Thymus (tissue), 11 donors: ENCODE results near the gene ASB6. TPM values are rescaled to one million over a fixed set of nuclear protein-coding genes. Genes with fewer than 3 reads are reported as not detected.

ENCODE experiments used
- DNase-seq, 9 donors: peaks; one replicate each; pipeline ENCODE4 v3.0.0-alpha.2; 2013; ENCODE audit warnings: low spot score in 9 of 9, low read depth in 6 of 9, missing footprints in 1 of 9
- H3K27ac ChIP-seq, 2 donors: one replicate each; pipeline ENCODE4 v1.5.1; 2013; ENCODE audit warnings: control low read depth in 1 of 2, low read depth in 1 of 2, low read length in 1 of 2, mild to moderate bottlenecking in 1 of 2, moderate library complexity in 1 of 2
- H3K27me3 ChIP-seq, 2 donors: one replicate each; pipeline ENCODE4 v1.5.1; 2013; ENCODE audit warnings: low read length in 1 of 2; ENCODE audit not compliant: control insufficient read depth in 2 of 2, insufficient read depth in 1 of 2
- H3K36me3 ChIP-seq, 2 donors: one replicate each; pipeline ENCODE4 v1.5.1; 2013; ENCODE audit warnings: low read length in 1 of 2, mild to moderate bottlenecking in 1 of 2, moderate library complexity in 1 of 2; ENCODE audit not compliant: control insufficient read depth in 2 of 2, insufficient read depth in 2 of 2
- H3K4me1 ChIP-seq, 2 donors: one replicate each; pipeline ENCODE4 v1.5.1; 2013; ENCODE audit warnings: low read length in 2 of 2; ENCODE audit not compliant: control insufficient read depth in 2 of 2, insufficient read depth in 2 of 2
- H3K4me3 ChIP-seq, 2 donors: one replicate each; pipeline ENCODE4 v1.5.1; 2013; ENCODE audit warnings: low read length in 2 of 2, control low read depth in 1 of 2, mild to moderate bottlenecking in 1 of 2
- H3K9me3 ChIP-seq, 2 donors: one replicate each; pipeline ENCODE4 v1.5.1; 2013; ENCODE audit warnings: low read length in 1 of 2, mild to moderate bottlenecking in 1 of 2; ENCODE audit not compliant: control insufficient read depth in 2 of 2, insufficient read depth in 1 of 2
- WGBS: extraction: QIAGEN DNeasy Blood & Tissue Kit; methylation state at CpG from one replicate; pipeline ENCODE4 v1.1.7; 2013; 5-methylcytosine and 5-hydroxymethylcytosine counted together
- polyA plus RNA-seq: library from polyadenylated mRNA; stranded (reverse); fragments of 200-250 nt; gene quantifications from one replicate; pipeline ENCODE4 v1.2.3, GENCODE V29; 2013
- total RNA-seq: library from RNA; stranded (reverse); fragments of 120-200 nt; gene quantifications from one replicate; pipeline ENCODE4 v1.2.4, GENCODE V29; 2013
- donor health status: healthy.

ASB6 gene
- total and polyA plus RNA-seq, 2 donors, result 8.8 to 20.5 TPM

DNA sequence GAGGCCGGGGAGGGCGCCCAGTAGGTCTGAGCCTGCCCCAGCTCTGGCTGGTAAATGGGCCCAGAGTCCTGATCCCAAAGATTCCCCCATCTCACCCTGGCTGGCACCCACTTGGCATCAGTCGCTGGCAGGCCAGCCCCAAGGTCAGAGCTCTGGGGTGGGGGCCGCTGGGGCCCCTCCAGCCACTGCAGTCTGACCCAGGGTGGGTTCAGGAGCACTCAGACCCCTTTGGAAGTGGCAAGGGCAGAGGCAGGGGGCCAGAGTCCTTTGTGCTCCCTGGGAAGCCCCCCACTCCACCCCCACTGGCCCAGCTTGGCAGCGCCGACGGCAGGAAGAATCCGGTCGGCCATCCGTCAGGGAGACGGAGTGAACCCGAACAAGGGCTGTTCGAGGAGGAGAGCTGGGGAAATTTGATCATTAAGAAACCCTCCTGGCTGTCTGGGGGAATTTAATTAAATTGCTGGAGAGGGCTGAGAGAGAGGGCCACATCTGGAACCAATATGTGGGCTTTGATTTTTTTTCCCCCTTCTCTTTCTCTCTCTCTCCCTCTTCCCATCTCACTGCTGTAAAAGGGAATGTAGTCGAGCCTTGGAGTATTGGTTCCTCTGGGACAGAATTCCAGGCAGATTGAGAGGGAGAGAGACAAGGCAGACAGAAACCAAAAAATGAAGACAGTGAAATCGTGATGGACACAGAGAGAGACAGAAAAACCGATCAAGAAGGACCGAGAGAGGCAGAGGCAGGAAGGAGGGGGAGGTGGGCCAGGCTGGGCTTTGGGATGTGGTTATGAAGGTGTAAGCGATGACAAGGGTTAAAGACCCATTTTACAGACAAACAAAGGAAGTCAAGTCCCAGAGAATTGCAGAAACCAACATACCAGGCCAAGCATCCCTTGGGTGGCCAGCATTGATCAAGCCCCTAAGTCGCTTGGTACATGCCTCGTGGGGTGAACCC, 8.1 kb upstream of the ASB6 start:
- no peak for DNase-seq
- Histone ChIP-seq H3K9me3 (peaks cover 0 to 4% of the 10 kb centered on the region in 2 donors), H3K4me1 (no peaks in the 10 kb centered on the region), H3K27ac (no peak overlapping the region), H3K27me3 (peaks cover 0 to 38% of the 10 kb centered on the region in 2 donors), H3K4me3 (no peak overlapping the region), H3K36me3 (no peaks in the 10 kb centered on the region)
- WGBS, result 91% methylated on average over 20 of the region's 20 CpGs

DNA sequence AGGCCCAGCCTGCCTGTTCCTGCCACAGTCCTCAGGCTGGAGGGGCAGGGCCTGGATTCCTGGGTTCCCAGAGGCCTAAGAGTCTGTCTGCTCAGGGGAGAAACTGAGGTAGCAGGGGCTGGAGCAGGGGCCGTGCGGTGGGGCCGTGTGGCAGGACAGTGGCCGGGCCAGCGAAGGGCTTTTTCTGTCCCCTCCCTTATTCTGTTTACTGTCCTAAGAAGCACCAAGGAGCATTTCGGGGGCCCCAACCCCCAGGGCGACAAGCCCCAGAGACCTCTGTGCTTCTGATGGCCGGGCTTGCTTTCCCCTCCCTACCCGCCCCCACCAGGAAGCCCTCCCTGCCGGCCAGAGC, 6.8 kb upstream of the ASB6 start:
- H3K4me1 ChIP-seq, result no peaks in the 10 kb centered on the region
- DNase-seq, result no peak
- WGBS, result 92% methylated on average over 10 of the region's 10 CpGs
- H3K27me3 ChIP-seq, result peaks cover 0 to 27% of the 10 kb centered on the region in 2 donors
- no peaks in the 10 kb centered on the region for H3K36me3 ChIP-seq
- H3K9me3 ChIP-seq, result peaks cover 0 to 4% of the 10 kb centered on the region in 2 donors
- no peak overlapping the region for H3K27ac ChIP-seq
- no peak overlapping the region for H3K4me3 ChIP-seq

DNA sequence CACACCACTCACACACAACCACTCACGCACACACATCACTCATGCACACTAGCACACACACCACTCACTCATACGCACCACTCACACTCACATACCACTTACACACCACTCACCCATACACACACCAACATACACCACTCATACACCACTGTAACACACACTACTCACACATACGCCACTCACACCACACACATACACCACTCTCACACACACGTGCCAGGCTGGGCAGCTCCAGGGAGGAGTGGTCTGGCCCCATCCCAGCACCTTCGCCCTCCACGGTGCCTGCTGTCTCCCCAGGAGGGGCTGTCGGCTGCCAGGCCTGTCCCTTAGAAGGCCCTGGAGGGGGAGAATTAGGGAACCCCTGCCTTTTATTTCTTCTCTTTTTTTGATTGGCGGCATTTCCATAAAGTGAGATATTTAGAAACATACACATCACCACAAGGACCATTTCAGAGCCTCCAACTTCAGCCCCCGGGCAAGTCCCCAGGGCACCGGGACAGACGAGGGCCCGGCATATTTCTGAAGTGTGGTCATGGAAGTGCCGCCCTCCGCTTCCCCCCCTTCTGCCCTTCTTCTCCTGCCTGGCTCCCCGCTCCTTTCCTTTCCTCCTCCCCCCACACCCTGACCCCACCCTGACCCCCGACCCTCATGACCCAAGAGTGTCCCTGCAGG, 6.3 kb upstream of the ASB6 start:
- Histone ChIP-seq H3K4me3 (no peak overlapping the region), H3K27ac (no peak overlapping the region), H3K4me1 (no peaks in the 10 kb centered on the region), H3K27me3 (peaks cover 0 to 22% of the 10 kb centered on the region in 2 donors), H3K36me3 (no peaks in the 10 kb centered on the region), H3K9me3 (peaks cover 0 to 4% of the 10 kb centered on the region in 2 donors)
- WGBS, result 91% methylated on average over 16 of the region's 16 CpGs
- no peak for DNase-seq

DNA sequence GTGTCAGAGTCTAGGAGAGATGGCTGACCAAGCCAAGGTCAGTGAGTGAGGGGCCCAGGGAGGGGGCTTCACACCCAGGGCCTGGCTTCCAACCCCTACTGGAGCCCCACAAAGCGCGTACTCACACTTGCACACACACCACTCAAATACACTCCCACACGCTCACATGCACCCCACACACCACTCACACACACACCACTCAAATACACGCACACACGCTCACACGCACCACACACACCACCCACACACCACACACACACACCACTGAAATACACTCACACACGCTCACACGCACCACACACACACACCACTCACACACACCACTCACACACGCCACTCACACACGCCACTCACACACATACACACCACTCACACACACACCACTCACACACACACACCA, 5.7 kb upstream of the ASB6 start:
- Histone ChIP-seq H3K4me3 (no peak overlapping the region), H3K4me1 (peaks cover 0 to under 1% of the 10 kb centered on the region in 2 donors), H3K9me3 (peaks cover 0 to 4% of the 10 kb centered on the region in 2 donors), H3K36me3 (no peaks in the 10 kb centered on the region), H3K27me3 (peaks cover 0 to 22% of the 10 kb centered on the region in 2 donors), H3K27ac (no peak overlapping the region)
- DNase-seq, result no peak
- 91% methylated on average over 10 of the region's 10 CpGs for WGBS

DNA sequence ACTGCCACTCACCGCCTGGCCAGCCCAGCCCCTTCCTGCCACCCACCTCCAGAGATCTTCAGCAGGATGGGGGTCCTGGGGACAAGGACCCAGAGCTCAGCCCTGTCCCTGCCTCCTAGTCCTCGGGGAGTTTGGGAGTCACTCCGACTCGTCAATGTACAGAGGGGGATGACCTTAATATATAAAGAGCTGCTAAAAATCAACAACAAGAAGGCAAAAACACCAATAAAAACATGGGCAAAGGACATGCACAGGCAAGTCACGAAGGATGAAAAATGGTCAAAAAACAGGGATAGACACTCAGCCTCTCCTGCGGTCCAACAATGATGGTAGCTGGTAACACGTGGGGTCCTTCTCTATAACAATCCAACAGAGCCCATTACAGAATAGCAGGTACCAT, 4.7 kb upstream of the ASB6 start:
- peaks cover 0 to 18% of the 10 kb centered on the region in 2 donors for H3K27me3 ChIP-seq
- peaks cover 2 to 4% of the 10 kb centered on the region in 2 donors for H3K4me1 ChIP-seq
- peaks cover 0 to 4% of the 10 kb centered on the region in 2 donors for H3K9me3 ChIP-seq
- H3K36me3 ChIP-seq, result no peaks in the 10 kb centered on the region
- no peak overlapping the region for H3K4me3 ChIP-seq
- no peak for DNase-seq
- no peak overlapping the region for H3K27ac ChIP-seq
- WGBS, result 97% methylated on average over 7 of the region's 7 CpGs

DNA sequence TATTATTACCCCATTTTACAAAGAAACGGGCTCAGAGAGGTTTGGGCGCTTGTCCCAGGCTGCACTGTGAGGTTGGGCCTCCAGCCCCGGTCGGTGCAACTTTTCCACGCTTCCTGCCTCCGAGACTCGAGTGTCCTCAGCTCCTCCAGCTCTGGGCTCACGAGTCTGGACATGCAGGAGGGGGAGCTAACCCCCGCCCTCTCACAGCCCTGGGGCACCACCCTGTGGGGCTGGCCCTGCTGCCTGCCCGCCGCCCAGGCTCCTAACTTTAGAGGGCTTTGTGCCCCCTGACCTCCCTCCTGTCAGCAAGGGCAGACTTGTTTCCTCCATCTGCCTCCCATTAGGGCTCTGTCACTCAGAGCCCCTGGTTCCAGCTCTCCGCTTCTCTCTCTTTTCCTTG, 4.3 kb upstream of the ASB6 start:
- Histone ChIP-seq H3K9me3 (peaks cover 0 to 4% of the 10 kb centered on the region in 2 donors), H3K4me1 (peaks cover 3 to 6% of the 10 kb centered on the region in 2 donors), H3K27ac (no peak overlapping the region), H3K36me3 (no peaks in the 10 kb centered on the region), H3K4me3 (no peak overlapping the region), H3K27me3 (peaks cover 0 to 14% of the 10 kb centered on the region in 2 donors)
- 96% methylated on average over 12 of the region's 12 CpGs for WGBS
- DNase-seq, result no peak

DNA sequence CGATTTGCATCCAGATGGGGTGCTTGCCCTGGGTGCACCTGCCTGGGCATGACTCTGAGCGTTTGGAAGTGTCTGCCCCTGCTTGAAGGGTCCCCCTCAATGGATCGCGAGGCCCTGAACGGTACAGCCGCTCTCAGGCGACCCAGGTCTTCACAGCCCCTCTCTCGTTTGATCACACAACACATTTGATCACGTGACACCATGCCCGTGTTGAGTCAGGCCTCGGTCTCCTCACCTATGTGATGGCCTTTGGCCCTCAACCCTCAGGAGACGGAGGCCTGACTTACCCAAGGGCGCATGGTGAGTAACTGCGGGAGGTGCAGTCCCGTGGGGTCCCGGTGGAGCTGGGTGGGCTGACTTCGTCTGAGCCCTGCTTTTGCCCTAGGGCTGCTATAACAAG, 3.0 kb upstream of the ASB6 start:
- H3K27me3 ChIP-seq, result peaks cover 0 to 5% of the 10 kb centered on the region in 2 donors
- 88% methylated on average over 17 of the region's 17 CpGs for WGBS
- DNase-seq, result no peak
- peaks cover 1 to 3% of the 10 kb centered on the region in 2 donors for H3K36me3 ChIP-seq
- peaks cover 13 to 20% of the 10 kb centered on the region in 2 donors for H3K4me1 ChIP-seq
- no peak overlapping the region for H3K4me3 ChIP-seq
- H3K27ac ChIP-seq, result no peak overlapping the region
- peaks cover 0 to 4% of the 10 kb centered on the region in 2 donors for H3K9me3 ChIP-seq

DNA sequence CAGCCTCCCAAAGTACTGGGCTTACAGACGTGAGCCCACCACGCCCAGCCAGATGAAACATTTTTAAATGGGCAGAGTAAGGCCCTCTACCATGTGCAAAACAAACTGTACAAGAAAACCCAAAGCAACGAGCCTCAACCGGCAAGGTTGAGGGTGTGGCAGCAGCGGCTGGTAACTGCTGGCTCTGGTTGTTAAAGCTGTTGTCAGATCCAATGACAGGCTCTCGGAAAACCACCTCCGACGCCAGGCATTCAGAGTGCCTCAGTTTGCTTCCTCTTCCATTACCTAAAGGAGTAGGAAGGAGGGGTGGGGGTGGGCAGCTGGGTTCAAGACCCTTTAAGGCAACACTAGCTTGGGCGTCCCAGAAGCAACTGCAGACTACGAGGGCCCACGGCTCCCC, 2.4 kb upstream of the ASB6 start:
- Histone ChIP-seq H3K9me3 (peaks cover 0 to 4% of the 10 kb centered on the region in 2 donors), H3K4me3 (no peak overlapping the region), H3K27ac (no peak overlapping the region), H3K27me3 (peaks cover 0 to 5% of the 10 kb centered on the region in 2 donors), H3K36me3 (peaks cover 3 to 7% of the 10 kb centered on the region in 2 donors), H3K4me1 (peaks cover 13 to 20% of the 10 kb centered on the region in 2 donors)
- WGBS, result 90% methylated on average over 11 of the region's 11 CpGs
- DNase-seq, result no peak

DNA sequence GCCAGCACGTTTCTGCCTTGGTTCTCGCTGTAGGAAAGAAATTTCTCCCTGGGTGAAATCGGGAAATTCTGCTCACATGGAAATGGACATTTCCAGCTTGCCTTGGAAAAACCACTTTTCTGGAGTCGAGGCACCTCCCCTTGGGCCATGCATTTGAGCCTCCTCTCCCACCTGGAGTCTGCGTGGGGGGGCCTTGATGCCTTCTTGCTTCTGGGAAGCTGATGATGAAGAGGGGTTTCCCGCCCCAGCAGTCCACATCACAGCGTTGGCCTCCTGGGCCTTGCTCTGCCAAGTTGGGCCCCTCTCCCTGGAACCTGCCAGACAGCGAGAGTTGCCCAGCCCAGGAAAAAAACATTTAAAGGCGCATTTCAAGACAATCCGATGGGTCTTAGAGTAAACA, 1.8 kb upstream of the ASB6 start:
- Histone ChIP-seq H3K9me3 (peaks cover 0 to 4% of the 10 kb centered on the region in 2 donors), H3K27ac (no peak overlapping the region), H3K27me3 (peaks cover 0 to 5% of the 10 kb centered on the region in 2 donors), H3K36me3 (peaks cover 9 to 13% of the 10 kb centered on the region in 2 donors), H3K4me1 (peaks cover 13 to 20% of the 10 kb centered on the region in 2 donors), H3K4me3 (no peak overlapping the region)
- no peak for DNase-seq
- 90% methylated on average over 10 of the region's 10 CpGs for WGBS
